Central memory CD8-positive, alpha-beta T cell (primary cell): ENCODE measurements around the gene BSCL2.

Source experiments
- ATAC-seq: fragments of 150-1000 bp; cut with Tn5 transposase; replicated peaks from 2 replicates; pipeline ENCODE4 v1.10.0; 2022; ENCODE audit warnings: mild to moderate bottlenecking, moderate FRiP score, moderate number of reproducible peaks; ENCODE audit not compliant: poor library complexity, severe bottlenecking; ENCODE audit errors: extremely low read depth
- DNase-seq, 2 donors: peaks; one replicate each; pipeline ENCODE4 v3.0.0; 2021; ENCODE audit warnings: low spot score in 2 of 2
- H3K27ac Mint-ChIP-seq: one replicate; pipeline ENCODE4 v1.8.0; 2022; ENCODE audit warnings: low read depth, mild to moderate bottlenecking, moderate library complexity, mixed read lengths
- H3K27me3 Mint-ChIP-seq: one replicate; pipeline ENCODE4 v1.8.0; 2022; ENCODE audit warnings: mixed read lengths
- H3K36me3 Mint-ChIP-seq: one replicate; pipeline ENCODE4 v1.8.0; 2022; ENCODE audit warnings: mild to moderate bottlenecking, moderate library complexity, mixed read lengths; ENCODE audit not compliant: insufficient read depth
- H3K4me1 Mint-ChIP-seq: one replicate; pipeline ENCODE4 v1.8.0; 2022; ENCODE audit warnings: mixed read lengths
- H3K4me3 Mint-ChIP-seq: one replicate; pipeline ENCODE4 v1.8.0; 2022; ENCODE audit warnings: mild to moderate bottlenecking, moderate library complexity, mixed read lengths
- H3K9me3 Mint-ChIP-seq: one replicate; pipeline ENCODE4 v1.8.0; 2022; ENCODE audit warnings: mixed read lengths

Gene BSCL2

GRCh38 chr11:62727872-62728170 lies 20.6 kb upstream of the BSCL2 start:
- no peaks in the 10 kb centered on the region for H3K9me3 Mint-ChIP-seq
- DNase-seq (peak in 1 of 2 donors; percentile 88), ATAC-seq (peak; percentile 67)
- H3K4me1 Mint-ChIP-seq, result peaks cover 43% of the 10 kb centered on the region
- H3K27me3 Mint-ChIP-seq, result no peaks in the 10 kb centered on the region
- peak overlapping the region; percentile 96 for H3K27ac Mint-ChIP-seq
- H3K4me3 Mint-ChIP-seq, result peak overlapping the region; percentile 97
- peaks cover 59% of the 10 kb centered on the region for H3K36me3 Mint-ChIP-seq

DNA sequence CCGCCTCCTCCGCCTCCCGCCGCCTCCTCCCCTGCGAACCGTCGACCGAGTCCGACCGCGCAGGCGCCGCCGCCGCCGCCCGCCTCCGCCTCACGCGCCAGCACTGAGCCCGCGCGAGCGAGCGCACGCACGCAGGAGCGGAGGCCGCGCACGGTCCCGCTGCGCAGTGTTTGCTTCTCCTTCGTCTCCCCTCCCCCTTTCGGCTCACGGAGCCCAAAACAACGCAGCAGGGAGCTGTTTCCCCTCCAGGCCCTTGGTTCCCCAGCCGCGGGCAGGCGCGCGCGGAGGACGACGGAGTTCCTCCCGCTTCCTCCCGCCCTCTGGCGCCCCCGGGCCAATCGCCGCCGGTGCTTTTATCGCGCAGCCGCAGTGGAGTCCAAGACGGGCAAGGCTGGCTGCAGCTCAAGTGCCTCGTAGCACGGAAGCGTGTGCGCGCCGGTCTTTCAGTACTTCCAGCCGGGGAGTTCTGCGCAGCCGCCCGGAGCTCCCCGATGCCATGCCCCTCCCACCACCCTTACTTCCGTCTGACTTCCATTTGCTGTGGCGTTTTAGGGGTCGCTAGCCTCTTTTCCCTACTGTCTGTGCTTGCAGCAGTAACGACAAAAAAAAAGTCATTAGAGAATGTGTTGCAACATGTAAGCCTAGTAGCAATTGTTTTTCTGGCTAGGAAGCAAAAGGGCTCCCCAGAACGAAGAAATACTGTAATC lies 20.1 kb upstream of the BSCL2 start, which contains the start of gene HNRNPUL2:
TSS of gene HNRNPUL2 (minus strand) at position 293 of the 707 bp plus-strand sequence. CDS start 301 bp downstream, outside the sequence.
- Mint-ChIP-seq H3K9me3 (no peaks in the 10 kb centered on the region), H3K36me3 (peaks cover 63% of the 10 kb centered on the region), H3K27me3 (no peaks in the 10 kb centered on the region), H3K27ac (peak within 1 kb of the TSS; percentile 96), H3K4me3 (peak within 1 kb of the TSS; percentile 97), H3K4me1 (peaks cover 43% of the 10 kb centered on the region)
- DNase-seq (peak; percentile 95 to 99), ATAC-seq (peak; percentile 82)

GRCh38 chr11:62726915-62727164 lies 19.6 kb upstream of the BSCL2 start:
- Mint-ChIP-seq H3K36me3 (peaks cover 67% of the 10 kb centered on the region), H3K4me3 (peak overlapping the region; percentile 97), H3K27ac (peak overlapping the region; percentile 96), H3K4me1 (peaks cover 43% of the 10 kb centered on the region), H3K27me3 (no peaks in the 10 kb centered on the region), H3K9me3 (no peaks in the 10 kb centered on the region)
- DNase-seq (no peak), ATAC-seq (no peak)

DNA sequence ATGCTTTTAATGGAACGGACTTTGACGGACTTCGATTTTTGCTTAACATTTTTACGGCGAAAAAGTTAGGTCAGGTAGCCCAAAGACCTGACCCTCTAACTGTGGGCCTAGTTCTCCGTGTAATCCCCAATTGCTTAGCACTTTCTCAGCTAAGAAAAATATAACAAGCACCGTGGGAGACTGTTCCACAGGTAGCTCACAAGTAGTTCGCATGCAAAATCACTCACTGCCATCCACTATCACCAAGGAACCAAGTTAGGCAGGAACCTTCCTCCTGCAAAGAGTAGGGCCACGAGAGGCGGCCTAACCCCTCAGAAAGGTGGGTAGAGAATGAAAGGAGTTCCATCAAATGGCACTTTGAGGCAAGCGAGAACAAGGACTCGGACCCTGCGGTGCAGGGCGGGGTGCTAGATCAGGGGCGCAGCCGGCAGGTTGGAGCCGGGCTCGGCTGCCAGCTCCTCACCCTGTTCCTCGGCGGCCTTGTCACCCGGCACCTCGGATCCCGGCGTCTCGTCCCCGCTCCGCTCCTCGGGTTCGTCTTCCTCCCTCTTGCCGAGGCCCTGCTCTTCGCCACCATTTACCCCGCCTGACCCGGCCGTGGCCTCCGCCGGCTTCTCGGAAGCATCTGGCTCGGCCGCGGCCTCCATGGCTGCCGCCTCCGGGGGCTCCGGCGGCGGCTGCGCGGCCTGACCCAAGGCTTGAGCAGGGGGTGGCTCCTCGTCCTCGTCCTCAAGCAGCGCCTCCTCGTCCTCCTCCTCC lies 19.1 kb upstream of the BSCL2 start:
- peak overlapping the region; percentile 96 for H3K27ac Mint-ChIP-seq
- peak overlapping the region; percentile 97 for H3K4me3 Mint-ChIP-seq
- no peaks in the 10 kb centered on the region for H3K9me3 Mint-ChIP-seq
- ATAC-seq (no peak), DNase-seq (peak in 1 of 2 donors; percentile 28)
- peaks cover 43% of the 10 kb centered on the region for H3K4me1 Mint-ChIP-seq
- H3K36me3 Mint-ChIP-seq, result peaks cover 71% of the 10 kb centered on the region
- no peaks in the 10 kb centered on the region for H3K27me3 Mint-ChIP-seq

DNA sequence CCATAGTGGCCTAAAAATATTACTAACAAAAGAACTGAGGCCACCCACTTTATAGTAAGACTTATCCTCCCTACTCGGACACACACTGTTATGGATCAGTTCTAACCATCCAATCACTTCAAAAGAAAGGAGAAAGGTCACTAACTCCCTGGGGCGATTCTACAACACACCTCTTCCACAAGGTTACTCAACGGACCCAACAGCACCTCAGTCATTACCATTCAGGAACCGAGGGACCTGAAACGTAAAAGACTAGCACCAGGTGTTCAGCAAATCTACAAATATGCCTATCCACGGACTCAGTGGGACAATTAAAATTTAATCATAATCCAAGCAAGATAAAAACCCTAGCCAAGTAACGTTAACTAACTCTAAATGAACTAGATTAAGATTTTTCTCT lies 18.4 kb upstream of the BSCL2 start:
- Mint-ChIP-seq H3K36me3 (peaks cover 73% of the 10 kb centered on the region), H3K9me3 (no peaks in the 10 kb centered on the region), H3K4me1 (peaks cover 43% of the 10 kb centered on the region), H3K27me3 (no peaks in the 10 kb centered on the region), H3K27ac (peak overlapping the region; percentile 96), H3K4me3 (peak overlapping the region; percentile 97)
- DNase-seq, result no peak
- ATAC-seq, result no peak

DNA sequence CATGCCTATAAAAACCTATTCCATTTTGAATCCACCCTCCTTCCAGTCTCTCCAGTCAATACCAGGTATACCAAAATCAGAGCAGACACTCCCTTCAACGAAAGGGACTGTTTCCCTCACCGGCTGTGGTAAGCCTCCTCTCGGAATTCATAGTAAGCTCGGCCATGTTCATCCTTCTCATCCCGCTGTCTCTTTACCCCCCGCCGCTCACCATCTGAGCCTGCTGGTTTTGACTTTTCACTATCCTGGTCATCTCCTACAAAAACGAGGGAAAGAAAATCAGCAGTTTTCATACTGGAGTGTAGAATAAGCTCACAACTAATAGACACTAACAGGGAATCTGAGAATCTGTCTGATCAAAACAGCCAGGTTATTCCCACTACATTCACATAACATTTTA lies 16.9 kb upstream of the BSCL2 start:
- Mint-ChIP-seq H3K4me3 (peak overlapping the region; percentile 97), H3K4me1 (peaks cover 51% of the 10 kb centered on the region), H3K9me3 (no peaks in the 10 kb centered on the region), H3K27ac (peak overlapping the region; percentile 57), H3K27me3 (no peaks in the 10 kb centered on the region), H3K36me3 (peaks cover 83% of the 10 kb centered on the region)
- DNase-seq (no peak), ATAC-seq (no peak)

- H3K27me3 Mint-ChIP-seq, result no peaks in the 10 kb centered on the region
- H3K4me1 Mint-ChIP-seq, result peaks cover 43% of the 10 kb centered on the region
- H3K36me3 Mint-ChIP-seq, result peaks cover 91% of the 10 kb centered on the region
- H3K9me3 Mint-ChIP-seq, result no peaks in the 10 kb centered on the region
- H3K4me3 Mint-ChIP-seq, result no peak overlapping the region
- no peak for ATAC-seq
- no peak overlapping the region for H3K27ac Mint-ChIP-seq
- DNase-seq, result no peak
These were observed 14.8 kb upstream of the BSCL2 start for GRCh38 chr11:62721994-62722393.

- H3K27me3 Mint-ChIP-seq, result no peaks in the 10 kb centered on the region
- no peaks in the 10 kb centered on the region for H3K9me3 Mint-ChIP-seq
- DNase-seq (no peak), ATAC-seq (no peak)
- H3K36me3 Mint-ChIP-seq, result peaks cover 97% of the 10 kb centered on the region
- H3K4me3 Mint-ChIP-seq, result no peak overlapping the region
- H3K27ac Mint-ChIP-seq, result no peak overlapping the region
- peaks cover 33% of the 10 kb centered on the region for H3K4me1 Mint-ChIP-seq
These were observed 12.2 kb upstream of the BSCL2 start for GRCh38 chr11:62719302-62719978.

DNA sequence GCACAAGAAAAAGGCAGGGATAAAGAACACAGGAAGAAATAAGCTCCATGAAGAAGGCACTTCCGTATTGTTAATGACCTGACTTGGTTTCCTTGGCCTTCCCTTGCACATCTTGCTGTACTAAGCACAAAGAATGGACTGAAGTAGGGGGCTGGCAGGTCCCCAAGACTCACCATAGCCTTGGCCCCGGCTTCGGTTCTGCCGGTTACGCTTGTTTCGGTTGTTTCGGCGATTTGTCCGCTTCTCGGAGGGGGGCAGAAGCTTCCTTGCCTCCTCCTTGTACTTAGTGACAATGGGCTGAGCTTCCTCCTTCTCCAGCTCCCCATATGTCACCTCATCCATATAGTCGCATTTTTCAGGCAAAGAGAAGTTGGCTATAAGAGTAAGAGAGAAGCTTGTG lies 9.6 kb upstream of the BSCL2 start:
- DNase-seq (no peak), ATAC-seq (no peak)
- Mint-ChIP-seq H3K9me3 (no peaks in the 10 kb centered on the region), H3K4me1 (peaks cover 21% of the 10 kb centered on the region), H3K4me3 (no peak overlapping the region), H3K36me3 (peaks cover 90% of the 10 kb centered on the region), H3K27me3 (no peaks in the 10 kb centered on the region), H3K27ac (no peak overlapping the region)

- H3K27me3 Mint-ChIP-seq, result no peaks in the 10 kb centered on the region
- H3K27ac Mint-ChIP-seq, result no peak overlapping the region
- H3K9me3 Mint-ChIP-seq, result no peaks in the 10 kb centered on the region
- H3K36me3 Mint-ChIP-seq, result peaks cover 90% of the 10 kb centered on the region
- H3K4me3 Mint-ChIP-seq, result no peak overlapping the region
- ATAC-seq (no peak), DNase-seq (no peak)
- H3K4me1 Mint-ChIP-seq, result peaks cover 21% of the 10 kb centered on the region
These were observed 9.0 kb upstream of the BSCL2 start for GRCh38 chr11:62716206-62716605.

- DNase-seq (no peak), ATAC-seq (no peak)
- Mint-ChIP-seq H3K27ac (peak overlapping the region; percentile 57), H3K36me3 (peaks cover 82% of the 10 kb centered on the region), H3K4me1 (peaks cover 21% of the 10 kb centered on the region), H3K9me3 (no peaks in the 10 kb centered on the region), H3K27me3 (no peaks in the 10 kb centered on the region), H3K4me3 (no peak overlapping the region)
These were observed 8.2 kb upstream of the BSCL2 start for GRCh38 chr11:62715150-62716130.

GRCh38 chr11:62713343-62713742 lies 6.1 kb upstream of the BSCL2 start:
- Mint-ChIP-seq H3K9me3 (no peaks in the 10 kb centered on the region), H3K4me3 (no peak overlapping the region), H3K27ac (peak overlapping the region; percentile 49), H3K27me3 (no peaks in the 10 kb centered on the region), H3K4me1 (peaks cover 31% of the 10 kb centered on the region), H3K36me3 (peaks cover 72% of the 10 kb centered on the region)
- DNase-seq, result no peak
- no peak for ATAC-seq
